Mesenchymal stem cell (in vitro differentiated cells and primary cell): ENCODE results near the gene OCIAD1.

Source experiments
- DNase-seq: peaks from one replicate; pipeline ENCODE4 v3.0.0-alpha.2; 2013
- H2AFZ ChIP-seq: one replicate; pipeline ENCODE4 v1.6.1; 2013; ENCODE audit warnings: low read depth, mild to moderate bottlenecking, control low read depth, inconsistent platforms, low read length, moderate library complexity
- H2AK5ac ChIP-seq: 2 replicates; pipeline ENCODE4 v1.6.1; 2013; ENCODE audit warnings: low read length, moderate library complexity, mild to moderate bottlenecking, inconsistent platforms; ENCODE audit not compliant: severe bottlenecking
- H2BK120ac ChIP-seq: one replicate; pipeline ENCODE4 v1.6.1; 2013; ENCODE audit warnings: low read depth, mild to moderate bottlenecking, inconsistent platforms, low read length, moderate library complexity
- H2BK12ac ChIP-seq, 2 experiments: one replicate each; pipeline ENCODE4 v1.6.1; 2013; ENCODE audit warnings: inconsistent platforms in 2 of 2, low read length in 2 of 2, mild to moderate bottlenecking in 2 of 2, moderate library complexity in 2 of 2, control low read depth in 1 of 2
- H2BK15ac ChIP-seq: one replicate; pipeline ENCODE4 v1.6.1; 2013; ENCODE audit warnings: mild to moderate bottlenecking, low read depth, inconsistent platforms; ENCODE audit not compliant: poor library complexity, severe bottlenecking
- H2BK5ac ChIP-seq: 2 replicates; pipeline ENCODE4 v1.6.1; 2013; ENCODE audit warnings: low read depth, mild to moderate bottlenecking, low read length, control low read depth, inconsistent platforms; ENCODE audit not compliant: poor library complexity, severe bottlenecking
- H3K14ac ChIP-seq, 2 experiments: one replicate each; pipeline ENCODE4 v1.6.1; 2013; ENCODE audit warnings: inconsistent platforms in 2 of 2, low read length in 2 of 2, control low read depth in 1 of 2, mild to moderate bottlenecking in 1 of 2, moderate library complexity in 1 of 2
- H3K18ac ChIP-seq, 2 experiments: one replicate each; pipeline ENCODE4 v1.6.1; 2013; ENCODE audit warnings: inconsistent platforms in 2 of 2, low read length in 2 of 2, control low read depth in 1 of 2, low read depth in 1 of 2, mild to moderate bottlenecking in 1 of 2
- H3K23ac ChIP-seq, 2 experiments: one replicate each; pipeline ENCODE4 v1.6.1; 2013; ENCODE audit warnings: inconsistent platforms in 2 of 2, low read length in 2 of 2, mild to moderate bottlenecking in 2 of 2, moderate library complexity in 2 of 2, control low read depth in 1 of 2
- H3K27ac ChIP-seq: 2 replicates; pipeline ENCODE4 v1.5.1; 2013; ENCODE audit warnings: mild to moderate bottlenecking, moderate library complexity, low read length, control low read depth, inconsistent platforms; ENCODE audit not compliant: poor library complexity, severe bottlenecking
- H3K27me3 ChIP-seq, 2 experiments: 2 replicates each; pipeline versions ENCODE4 v1.6.1 to v1.7.0; 2013; ENCODE audit warnings: low read length in 2 of 2, mild to moderate bottlenecking in 2 of 2, moderate library complexity in 2 of 2, control low read depth in 1 of 2, inconsistent platforms in 1 of 2; ENCODE audit not compliant: control insufficient read depth in 1 of 2, insufficient read depth in 1 of 2
- H3K36me3 ChIP-seq, 2 experiments: 2 replicates each; pipeline versions ENCODE4 v1.6.1 to v1.7.0; 2013; ENCODE audit warnings: low read length in 2 of 2, control low read depth in 1 of 2, inconsistent platforms in 1 of 2, low read depth in 1 of 2, mild to moderate bottlenecking in 1 of 2; ENCODE audit not compliant: insufficient read depth in 2 of 2, control insufficient read depth in 1 of 2
- H3K4ac ChIP-seq, 2 experiments: one replicate each; pipeline ENCODE4 v1.6.1; 2013; ENCODE audit warnings: inconsistent platforms in 2 of 2, low read length in 2 of 2, mild to moderate bottlenecking in 2 of 2, moderate library complexity in 2 of 2, control low read depth in 1 of 2, low read depth in 1 of 2
- H3K4me1 ChIP-seq: 2 replicates; pipeline ENCODE4 v1.6.1; 2013; ENCODE audit warnings: low read depth, low read length, control low read depth; ENCODE audit not compliant: control insufficient read depth, insufficient read depth
- H3K4me2 ChIP-seq: 2 replicates; pipeline ENCODE4 v1.6.1; 2013; ENCODE audit warnings: low read length, mild to moderate bottlenecking, inconsistent platforms; ENCODE audit not compliant: poor library complexity, severe bottlenecking
- H3K4me3 ChIP-seq, 2 experiments: 2 replicates each; pipeline versions ENCODE4 v1.5.1 to v1.7.0; 2013; ENCODE audit warnings: low read length in 2 of 2, mild to moderate bottlenecking in 2 of 2, control low read depth in 1 of 2, low read depth in 1 of 2; ENCODE audit not compliant: insufficient read depth in 1 of 2
- H3K79me1 ChIP-seq: replicated peaks from 2 replicates; pipeline ENCODE4 v1.6.1; 2013; ENCODE audit warnings: mild to moderate bottlenecking, control low read depth, low read length, inconsistent platforms; ENCODE audit not compliant: poor library complexity, severe bottlenecking
- H3K9ac ChIP-seq: 2 replicates; pipeline ENCODE4 v1.7.0; 2013; ENCODE audit warnings: mild to moderate bottlenecking, low read length, moderate library complexity
- H3K9me3 ChIP-seq: 2 replicates; pipeline ENCODE4 v1.7.0; 2013; ENCODE audit warnings: mild to moderate bottlenecking, low read length; ENCODE audit not compliant: control insufficient read depth
- H4K8ac ChIP-seq: one replicate; pipeline ENCODE4 v1.6.1; 2013; ENCODE audit warnings: inconsistent platforms, mild to moderate bottlenecking, low read length, moderate library complexity
- H4K91ac ChIP-seq: one replicate; pipeline ENCODE4 v1.6.1; 2013; ENCODE audit warnings: mild to moderate bottlenecking, low read length, inconsistent platforms

OCIAD1 gene

DNA sequence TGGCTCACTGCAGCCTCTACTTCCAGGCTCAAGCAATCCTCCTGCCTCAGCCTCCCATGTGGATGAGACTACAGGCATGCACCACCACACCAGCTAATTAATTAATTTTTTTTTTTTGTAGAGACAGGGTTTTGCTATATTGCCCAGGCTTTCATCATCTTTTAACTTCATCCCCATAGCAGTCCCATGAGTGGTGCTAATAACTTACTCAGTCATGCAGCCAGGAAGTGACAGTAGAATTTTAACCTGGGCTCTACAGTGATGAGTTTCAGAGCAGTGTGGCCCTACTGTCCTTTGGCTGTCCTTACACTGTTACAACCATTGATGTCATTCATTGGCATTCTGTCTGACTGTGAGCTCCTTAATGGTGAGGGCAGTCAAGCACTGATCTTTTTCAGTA lies 79.6 kb downstream of the OCIAD1 start:
- no peaks in the 10 kb centered on the region for H3K36me3 ChIP-seq
- peak overlapping the region; percentile 37 for H2AK5ac ChIP-seq
- no peak overlapping the region for H3K14ac ChIP-seq
- H3K9me3 ChIP-seq: no peaks in the 10 kb centered on the region
- peaks cover 16% of the 10 kb centered on the region for H3K4me1 ChIP-seq
- no peak overlapping the region for H4K91ac ChIP-seq
- no peak overlapping the region for H3K4ac ChIP-seq
- no peaks in the 10 kb centered on the region for H3K27me3 ChIP-seq
- H2BK120ac ChIP-seq: no peak overlapping the region
- no peak overlapping the region for H3K4me3 ChIP-seq
- peak overlapping the region; percentile 15 for H3K27ac ChIP-seq
- no peak overlapping the region for H2AFZ ChIP-seq
- DNase-seq: no peak
- no peak overlapping the region for H3K4me2 ChIP-seq
- no peak overlapping the region for H2BK5ac ChIP-seq
- H3K18ac ChIP-seq: no peak overlapping the region
- H3K79me1 ChIP-seq: no peaks in the 10 kb centered on the region
- H2BK15ac ChIP-seq: no peak overlapping the region
- no peak overlapping the region for H4K8ac ChIP-seq
- peak overlapping the region in 1 of 2 experiments; percentile 42 for H2BK12ac ChIP-seq
- H3K9ac ChIP-seq: no peak overlapping the region
- H3K23ac ChIP-seq: no peak overlapping the region
